NB4 (cell line): Measurements from ENCODE around the gene OPA3.

Experiments used
- CTCF ChIP-seq: IDR thresholded peaks from one replicate; pipeline ENCODE4 v1.5.1; 2012; ENCODE audit warnings: low read depth, low read length
- POLR2A ChIP-seq: IDR thresholded peaks from 2 replicates; pipeline ENCODE4 v1.6.1; 2011; ENCODE audit warnings: mild to moderate bottlenecking; ENCODE audit not compliant: insufficient read length; ENCODE audit errors: extremely low read depth

GRCh38 chr19:45489216-45489855 is 95.3 kb downstream of the OPA3 start:
- TF ChIP-seq CTCF: no peak
- TF ChIP-seq POLR2A: no peak
